Ovary (tissue), 3 donors: ENCODE measurements around the gene KMT2A.

Experiments
- POLR2A ChIP-seq: fragments of 450-650 bp; IDR thresholded peaks from one replicate; pipeline ENCODE4 v1.6.1; 2017; ENCODE audit warnings: antibody characterized with exemption, mild to moderate bottlenecking, moderate library complexity
- TF ChIP-seq, protein P1 (sequence below), 3 donors: fragments of 450-650 bp in 2 of 3; fragments of 200-600 bp in 1 of 3; IDR thresholded peaks; one replicate each; pipeline versions ENCODE4 v1.5.1 to v1.8.0; 2016 to 2022; ENCODE audit warnings: antibody characterized with exemption in 3 of 3, mild to moderate bottlenecking in 1 of 3
- donor health status: DM: no; HTN: no; CAD: no.

DNA sequence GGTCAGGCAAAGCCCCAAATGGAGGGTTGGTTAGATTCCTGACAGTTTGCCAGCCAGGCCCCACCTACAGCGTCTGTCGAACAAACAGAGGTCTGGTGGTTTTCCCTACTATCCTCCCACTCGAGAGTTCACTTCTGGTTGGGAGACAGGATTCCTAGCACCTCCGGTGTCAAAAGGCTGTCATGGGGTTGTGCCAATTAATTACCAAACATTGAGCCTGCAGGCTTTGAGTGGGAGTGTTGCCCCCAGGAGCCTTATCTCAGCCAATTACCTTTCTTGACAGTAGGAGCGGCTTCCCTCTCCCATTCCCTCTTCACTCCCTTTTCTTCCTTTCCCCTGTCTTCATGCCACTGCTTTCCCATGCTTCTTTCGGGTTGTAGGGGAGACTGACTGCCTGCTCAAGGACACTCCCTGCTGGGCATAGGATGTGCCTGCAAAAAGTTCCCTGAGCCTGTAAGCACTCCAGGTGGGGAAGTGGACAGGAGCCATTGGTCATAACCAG is 86.3 kb downstream of the KMT2A start:
- no peak for TF ChIP-seq POLR2A
- TF ChIP-seq, protein P1, sequence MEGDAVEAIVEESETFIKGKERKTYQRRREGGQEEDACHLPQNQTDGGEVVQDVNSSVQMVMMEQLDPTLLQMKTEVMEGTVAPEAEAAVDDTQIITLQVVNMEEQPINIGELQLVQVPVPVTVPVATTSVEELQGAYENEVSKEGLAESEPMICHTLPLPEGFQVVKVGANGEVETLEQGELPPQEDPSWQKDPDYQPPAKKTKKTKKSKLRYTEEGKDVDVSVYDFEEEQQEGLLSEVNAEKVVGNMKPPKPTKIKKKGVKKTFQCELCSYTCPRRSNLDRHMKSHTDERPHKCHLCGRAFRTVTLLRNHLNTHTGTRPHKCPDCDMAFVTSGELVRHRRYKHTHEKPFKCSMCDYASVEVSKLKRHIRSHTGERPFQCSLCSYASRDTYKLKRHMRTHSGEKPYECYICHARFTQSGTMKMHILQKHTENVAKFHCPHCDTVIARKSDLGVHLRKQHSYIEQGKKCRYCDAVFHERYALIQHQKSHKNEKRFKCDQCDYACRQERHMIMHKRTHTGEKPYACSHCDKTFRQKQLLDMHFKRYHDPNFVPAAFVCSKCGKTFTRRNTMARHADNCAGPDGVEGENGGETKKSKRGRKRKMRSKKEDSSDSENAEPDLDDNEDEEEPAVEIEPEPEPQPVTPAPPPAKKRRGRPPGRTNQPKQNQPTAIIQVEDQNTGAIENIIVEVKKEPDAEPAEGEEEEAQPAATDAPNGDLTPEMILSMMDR (IDR thresholded peaks at IDR 0.05), result peak in 1 of 3 donors; percentile 8
